Epithelial cell of prostate (primary cell): Measurements from ENCODE around the gene CFAP73.

Source experiments
- DNase-seq: peaks from one replicate; pipeline ENCODE4 v3.0.0-alpha.2; 2011; ENCODE audit warnings: low read depth, low spot score
- H3K27ac ChIP-seq: fragments of 450-650 bp; 2 replicates; pipeline ENCODE4 v1.5.1; 2017; ENCODE audit warnings: mild to moderate bottlenecking

CFAP73 gene

DNA sequence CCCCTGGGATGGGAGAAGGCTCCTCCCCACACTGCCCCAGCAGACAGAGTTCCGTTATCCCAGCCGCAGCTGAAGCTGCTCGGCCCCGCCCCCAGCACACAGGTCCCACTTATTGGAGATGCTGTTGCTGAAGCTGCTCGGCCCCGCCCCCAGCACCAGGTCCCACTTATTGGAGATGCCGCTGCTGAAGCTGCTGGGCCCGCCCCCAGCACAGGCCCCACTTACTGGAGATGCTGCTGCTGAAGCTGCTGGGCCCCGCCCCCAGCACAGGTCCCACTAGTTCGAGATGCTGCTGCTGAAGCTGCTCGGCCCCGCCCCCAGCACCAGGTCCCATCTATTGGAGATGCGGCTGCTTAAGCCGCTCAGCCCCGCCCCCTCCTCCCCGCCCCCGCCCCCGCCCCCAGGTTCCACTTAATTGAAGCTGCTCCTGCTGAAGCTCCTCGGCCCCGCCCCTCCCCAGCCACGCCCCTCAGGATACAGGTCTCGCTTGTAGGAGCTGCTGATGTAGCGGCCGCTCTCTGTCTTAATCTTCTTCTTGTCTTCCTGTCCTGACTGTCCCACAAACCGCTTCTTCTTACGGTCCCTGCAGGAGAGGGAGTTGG, 12.0 kb downstream of the CFAP73 start:
- no peak for DNase-seq
- H3K27ac ChIP-seq = no peak overlapping the region

DNA sequence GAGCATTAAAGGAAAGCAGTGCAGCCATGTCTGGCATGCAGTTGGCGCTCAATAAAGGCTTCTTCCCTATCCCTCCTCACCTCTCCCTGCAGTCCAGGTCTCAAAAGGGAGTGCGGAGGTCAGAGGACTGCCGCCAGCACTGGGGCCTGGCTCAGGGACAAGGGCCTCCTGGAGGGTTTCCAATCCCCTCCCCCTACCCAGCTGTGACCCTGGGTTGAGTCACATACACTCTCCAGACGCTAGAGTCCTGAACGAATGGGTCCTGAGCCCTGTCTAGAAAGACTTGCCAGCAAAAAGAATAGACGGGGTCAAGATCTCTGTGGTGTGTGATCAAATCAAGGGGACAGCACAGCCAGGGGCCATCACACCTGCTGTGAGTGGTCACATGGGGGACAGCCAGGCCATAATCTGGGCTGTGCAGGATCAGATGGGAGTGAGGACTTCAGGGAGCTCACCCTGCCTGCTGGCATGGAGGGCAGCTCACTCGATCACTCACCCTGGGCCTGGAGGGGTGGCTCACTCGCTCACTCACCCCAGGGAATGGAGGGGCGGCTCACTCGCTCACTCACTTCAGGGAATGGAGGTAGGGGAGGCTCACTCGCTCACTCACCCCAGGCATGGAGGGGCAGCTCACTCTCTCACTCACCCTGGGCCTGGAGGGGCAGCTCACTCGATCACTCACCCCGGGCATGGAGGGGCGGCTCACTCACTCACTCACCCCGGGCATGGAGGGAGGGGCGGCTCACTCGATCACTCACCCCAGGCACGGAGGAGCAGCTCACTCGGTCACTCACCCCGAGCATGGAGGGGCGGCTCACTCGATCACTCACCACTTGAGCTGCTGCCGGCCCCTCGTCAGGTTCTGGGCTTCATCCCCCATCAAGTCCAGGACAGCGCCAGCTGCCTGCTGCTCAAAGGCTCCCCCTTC, 12.8 kb downstream of the CFAP73 start:
- no peak overlapping the region for H3K27ac ChIP-seq
- no peak for DNase-seq

GRCh38 chr12:113163030-113163360, 13.5 kb downstream of the CFAP73 start:
- no peak for DNase-seq
- no peak overlapping the region for H3K27ac ChIP-seq

DNA sequence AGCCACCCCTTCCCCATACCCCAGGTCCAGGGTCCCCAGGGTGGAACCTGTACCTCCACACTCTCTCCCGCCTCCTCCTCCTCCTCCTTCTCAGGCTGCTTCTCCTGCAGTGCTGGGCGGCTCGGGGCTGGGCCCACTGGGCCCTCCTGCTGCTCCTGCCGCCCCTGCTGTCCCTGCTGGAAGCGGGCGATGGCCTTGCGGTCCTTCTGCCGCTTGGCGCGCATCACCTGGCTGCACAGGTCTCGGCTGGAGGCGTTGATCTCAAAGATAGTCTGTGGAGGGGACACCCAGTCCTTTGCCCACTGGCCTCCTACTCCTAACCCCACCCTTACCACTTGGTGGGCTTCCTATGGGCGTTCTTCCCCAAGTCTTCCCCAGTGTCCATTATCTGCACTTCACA, 14.5 kb downstream of the CFAP73 start:
- no peak for DNase-seq
- no peak overlapping the region for H3K27ac ChIP-seq

DNA sequence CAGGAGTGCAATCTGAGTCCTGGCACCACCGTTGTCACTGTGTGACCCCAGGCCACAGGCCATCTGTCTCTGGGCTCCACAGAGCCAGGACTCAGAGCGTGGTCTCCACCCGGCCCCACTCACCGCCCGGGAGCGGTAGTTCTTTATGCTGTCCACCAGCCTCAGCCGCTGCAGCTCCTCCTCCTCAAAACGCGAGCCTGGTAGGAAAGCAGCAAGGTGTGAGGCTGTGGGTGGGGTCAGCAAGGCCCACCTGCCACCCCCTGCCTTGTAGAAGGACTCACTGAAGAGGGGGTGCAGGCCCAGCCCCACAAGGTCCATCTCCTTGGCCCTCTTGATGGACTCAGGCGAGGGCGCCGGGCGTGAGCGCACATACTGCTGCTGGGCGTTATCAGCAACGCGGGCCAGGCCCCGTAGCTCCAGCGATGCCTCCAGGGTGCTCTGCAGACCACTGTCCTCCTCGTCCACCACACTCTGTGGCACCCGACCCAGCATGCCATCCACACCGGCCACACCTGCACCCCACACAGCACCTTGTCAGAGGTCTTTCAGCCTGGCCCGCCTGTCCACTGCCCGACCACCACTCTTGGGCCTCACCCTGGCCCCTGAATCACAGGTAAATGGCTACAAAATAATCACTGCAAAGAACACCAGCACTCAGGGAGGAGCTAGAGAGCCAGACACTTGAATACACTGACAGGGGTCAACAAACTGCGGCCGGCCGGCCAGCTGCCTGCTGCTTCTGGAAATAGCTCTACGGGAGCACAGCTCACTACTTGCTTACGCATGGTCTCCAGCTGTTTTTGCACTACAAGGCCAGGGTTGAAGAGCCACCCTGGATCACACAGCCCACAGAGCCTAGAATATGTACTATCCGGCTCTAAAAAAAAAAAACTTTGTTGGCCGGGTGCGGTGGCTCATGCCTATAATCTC, 16.3 kb downstream of the CFAP73 start:
- H3K27ac ChIP-seq = no peak overlapping the region
- no peak for DNase-seq

- DNase-seq = no peak
- no peak overlapping the region for H3K27ac ChIP-seq
Measured at GRCh38 chr12:113167868-113168267, 18.3 kb downstream of the CFAP73 start.

GRCh38 chr12:113169697-113170096, 20.2 kb downstream of the CFAP73 start:
- DNase-seq = no peak

GRCh38 chr12:113170457-113170856, 20.9 kb downstream of the CFAP73 start:
- DNase-seq = no peak
- no peak overlapping the region for H3K27ac ChIP-seq

More at GRCh38 chr12:113169697-113170096, 20.2 kb downstream of the CFAP73 start:
- H3K27ac ChIP-seq = no peak overlapping the region

GRCh38 chr12:113170926-113171325, 21.4 kb downstream of the CFAP73 start:
- H3K27ac ChIP-seq = no peak overlapping the region
- no peak for DNase-seq

DNA sequence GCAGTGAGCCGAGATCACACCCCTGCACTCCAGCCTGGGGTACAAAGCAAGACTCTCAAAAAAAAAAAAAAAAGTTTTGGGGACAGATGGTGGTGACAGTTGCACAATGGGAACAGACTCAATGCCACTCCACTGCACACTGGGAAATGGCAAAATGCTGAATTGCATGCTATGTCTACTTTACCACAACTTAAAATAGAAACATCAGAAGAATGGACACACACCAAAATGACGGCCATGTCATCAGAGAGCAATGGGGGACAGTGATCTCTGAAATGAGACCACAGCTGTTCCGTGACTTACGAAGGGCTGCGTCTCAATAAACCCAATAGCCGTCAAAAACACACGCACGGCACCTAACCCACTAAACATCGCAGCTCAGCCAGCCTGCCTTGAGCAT, 22.0 kb downstream of the CFAP73 start:
- DNase-seq = no peak
- no peak overlapping the region for H3K27ac ChIP-seq

DNA sequence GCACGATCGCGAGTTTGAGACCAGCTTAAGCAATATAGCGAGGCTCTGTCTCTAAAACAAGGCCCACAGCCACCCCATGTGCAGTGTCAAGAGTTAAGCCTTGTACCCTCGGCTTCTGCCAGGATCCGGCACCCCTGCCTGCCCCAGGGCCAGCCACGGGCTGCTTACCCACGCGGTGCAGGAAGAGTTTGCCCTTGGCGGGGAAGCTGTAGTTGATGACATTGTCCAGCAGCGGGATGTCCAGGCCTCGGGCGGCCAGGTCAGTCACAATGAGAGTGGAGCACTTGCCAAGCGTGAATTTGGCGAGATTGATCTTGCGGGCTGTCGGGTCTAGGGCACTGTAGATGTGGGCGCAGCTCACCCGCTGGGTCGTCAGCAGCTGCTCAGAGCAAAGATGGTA, 22.7 kb downstream of the CFAP73 start:
- no peak overlapping the region for H3K27ac ChIP-seq
- no peak for DNase-seq

DNA sequence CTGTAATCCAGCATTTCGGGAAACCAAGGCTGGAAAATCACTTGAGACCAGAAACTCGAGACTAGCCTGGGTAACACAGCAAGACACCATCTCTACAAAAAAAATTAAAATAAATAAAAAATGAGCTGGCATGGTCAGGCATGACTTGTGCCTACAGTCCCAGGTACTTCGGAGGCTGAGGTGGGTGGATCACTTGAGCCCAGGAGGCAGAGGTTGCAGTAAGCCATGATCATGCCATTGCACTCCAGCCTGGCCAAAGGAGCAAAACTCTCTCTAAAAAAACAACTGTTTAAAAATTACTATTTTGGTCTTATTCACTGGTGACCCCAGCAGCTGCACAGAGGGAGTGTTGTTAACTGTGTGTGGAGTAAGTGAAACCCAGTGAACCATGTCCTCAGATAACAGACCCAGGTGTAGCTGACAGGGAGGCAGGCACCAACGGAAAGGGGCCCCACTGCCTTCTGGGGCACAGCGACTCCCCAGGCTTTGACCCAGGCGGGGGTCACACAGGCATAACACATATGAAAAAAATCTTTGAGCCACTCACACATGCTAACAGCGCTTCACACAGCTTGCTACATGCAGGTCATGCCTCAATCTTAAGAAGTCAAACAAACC, 23.7 kb downstream of the CFAP73 start:
- H3K27ac ChIP-seq = no peak overlapping the region
- DNase-seq = no peak

DNA sequence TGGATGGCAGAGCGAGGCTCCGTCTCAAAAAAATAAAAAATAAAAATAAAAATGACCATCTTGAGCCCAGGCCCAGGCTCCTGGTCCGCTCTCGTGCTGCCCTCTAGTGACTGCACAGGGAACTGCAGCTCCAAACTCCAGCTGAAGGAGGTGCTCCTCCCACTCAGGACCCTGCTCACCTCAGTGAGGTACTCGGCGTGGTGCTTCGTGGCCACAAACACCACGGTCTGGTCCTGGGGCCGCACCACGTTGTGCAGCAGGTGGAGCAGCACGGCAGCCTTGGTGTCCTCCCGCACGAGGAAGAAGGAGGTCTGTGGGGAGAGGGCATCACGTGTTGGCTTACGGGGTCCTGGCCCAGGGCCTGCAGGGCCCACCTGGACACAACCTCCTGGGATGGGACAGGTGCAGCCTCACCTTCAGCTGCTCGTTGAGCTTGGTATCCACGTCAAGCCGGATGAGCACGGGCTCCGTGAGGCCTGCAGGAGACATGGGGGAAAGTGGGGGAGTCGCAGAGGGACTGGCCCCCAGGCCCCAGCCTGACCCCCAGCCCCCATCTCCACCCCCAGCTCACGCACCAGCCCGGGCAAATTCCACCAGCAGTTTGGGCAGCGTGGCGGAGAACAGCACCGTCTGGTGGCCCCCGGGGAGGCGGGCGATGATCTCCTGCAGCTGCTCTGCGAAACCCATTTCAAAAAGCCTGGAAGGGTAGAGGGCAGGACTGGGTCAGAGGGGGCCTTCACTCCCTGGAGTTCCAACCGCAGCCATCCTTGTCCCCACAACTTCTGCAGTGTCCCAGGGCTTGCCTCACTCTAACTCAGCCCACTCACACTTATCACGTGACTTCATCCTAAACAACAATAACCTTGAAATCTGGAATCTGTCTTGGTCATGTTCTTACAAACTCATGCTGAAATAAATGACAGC, 25.2 kb downstream of the CFAP73 start:
- no peak overlapping the region for H3K27ac ChIP-seq
- DNase-seq = no peak

DNA sequence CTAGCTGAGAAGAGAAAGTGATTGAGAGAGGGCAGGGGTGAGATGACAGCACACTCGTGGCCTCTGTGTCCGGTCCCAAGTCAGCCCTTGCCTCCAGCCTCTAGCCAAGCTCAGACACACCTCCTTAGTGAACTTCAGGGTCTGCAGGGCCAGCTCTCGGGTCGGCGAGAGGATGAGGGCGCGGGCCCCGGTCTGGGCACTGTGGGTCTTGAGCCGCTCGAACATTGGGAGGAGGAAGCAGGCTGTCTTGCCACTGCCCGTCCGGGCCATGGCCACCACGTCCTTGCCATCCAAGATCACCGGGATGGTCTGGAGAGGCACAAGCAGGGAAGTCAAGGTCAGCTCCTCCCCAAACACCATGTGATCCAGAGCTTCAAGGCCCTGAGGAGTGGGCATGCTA, 29.5 kb downstream of the CFAP73 start:
- no peak for DNase-seq
- no peak overlapping the region for H3K27ac ChIP-seq

GRCh38 chr12:113180333-113180732, 30.8 kb downstream of the CFAP73 start:
- H3K27ac ChIP-seq = no peak overlapping the region
- no peak for DNase-seq

DNA sequence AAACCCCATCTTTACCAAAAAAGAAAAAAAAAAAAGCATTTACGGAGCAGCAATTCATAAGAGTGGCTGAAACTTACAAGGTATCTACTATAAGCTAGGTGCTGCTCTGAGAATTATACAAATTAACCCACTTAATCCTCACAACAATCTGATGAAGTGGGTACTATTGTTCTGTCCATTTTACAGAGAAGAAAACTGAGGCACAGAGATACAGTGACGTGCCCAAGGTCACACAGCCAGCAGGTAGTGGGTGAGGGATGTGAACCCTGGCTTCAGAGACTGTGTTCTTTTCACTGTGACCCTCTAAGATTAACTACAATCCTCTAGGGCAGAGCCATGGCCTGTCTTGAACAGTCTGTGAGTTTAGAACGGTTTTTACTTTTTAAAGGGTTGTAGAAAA, 32.5 kb downstream of the CFAP73 start:
- no peak overlapping the region for H3K27ac ChIP-seq
- DNase-seq = no peak

DNA sequence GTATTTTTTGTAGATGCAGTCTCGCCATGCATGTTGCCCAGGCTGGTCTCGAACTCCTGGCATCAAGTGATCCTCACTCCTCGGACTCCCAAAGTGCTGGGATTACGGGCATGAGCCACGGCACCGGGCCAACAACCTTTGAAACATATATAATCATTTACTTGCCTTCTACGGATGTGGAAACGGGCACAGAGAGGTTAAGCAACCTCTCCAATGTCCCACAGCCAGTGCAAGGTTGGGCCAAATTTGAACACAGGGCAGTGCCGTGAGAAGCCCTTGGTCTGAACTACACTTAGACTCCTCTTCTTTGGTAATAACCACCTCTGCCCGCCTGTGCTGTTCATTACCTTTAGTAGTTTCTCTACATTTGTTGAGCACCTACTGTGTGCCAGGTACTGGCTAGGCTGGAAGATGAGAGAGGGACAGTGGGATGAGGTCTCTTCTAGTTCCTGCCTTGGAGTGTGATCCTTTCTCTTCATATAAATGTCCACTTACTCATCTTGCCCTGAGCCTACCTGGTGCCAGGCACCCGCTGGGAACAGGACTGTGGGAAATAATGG, 33.6 kb downstream of the CFAP73 start:
- DNase-seq = no peak
- no peak overlapping the region for H3K27ac ChIP-seq

DNA sequence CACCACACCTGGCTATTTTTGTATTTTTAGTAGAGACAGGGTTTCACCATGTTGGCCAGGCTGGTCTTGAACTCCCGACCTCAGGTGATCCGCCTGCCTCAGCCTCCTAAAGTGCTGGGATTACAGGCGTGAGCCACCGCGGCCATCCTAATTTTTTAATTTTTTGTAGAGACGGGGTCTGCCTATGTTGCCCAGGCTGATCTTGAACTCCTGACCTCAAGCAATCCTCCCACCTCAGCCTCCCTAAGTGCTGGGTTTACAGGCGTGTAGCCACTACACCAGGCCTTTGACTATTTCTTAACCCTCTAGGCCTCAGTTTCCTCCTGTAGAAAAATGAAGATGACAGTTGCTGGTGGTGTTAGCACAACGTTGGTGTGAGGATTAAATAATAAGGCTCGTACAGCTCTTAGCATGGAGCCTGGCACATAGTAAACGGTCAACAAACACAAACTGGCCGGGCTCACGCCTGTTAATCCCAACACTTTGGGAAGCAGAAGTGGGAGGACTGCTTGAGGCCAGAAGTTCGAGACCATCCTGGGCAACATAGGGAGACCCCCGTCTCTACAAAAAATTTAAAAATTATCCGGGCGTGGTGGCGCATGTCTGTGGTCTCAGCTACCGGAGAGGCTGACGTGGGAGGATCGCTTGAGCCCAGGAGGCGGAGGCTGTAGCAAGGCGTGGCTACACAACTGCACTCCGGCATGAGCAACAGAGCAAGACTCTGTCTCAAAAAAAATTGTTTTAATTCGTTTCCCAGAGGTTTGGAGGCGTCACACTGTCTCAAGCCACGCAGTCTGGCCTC, 34.8 kb downstream of the CFAP73 start:
- H3K27ac ChIP-seq = peak overlapping the region; percentile 90
- DNase-seq = no peak
